ENCODE measurements around the gene SH3BGRL3. TPM values are rescaled to one million over a fixed set of nuclear protein-coding genes. Genes with fewer than 3 reads are reported as not detected.

Gene SH3BGRL3
- polyA plus RNA-seq, 1 donor from 2014 or later, result 12.8 TPM

DNA sequence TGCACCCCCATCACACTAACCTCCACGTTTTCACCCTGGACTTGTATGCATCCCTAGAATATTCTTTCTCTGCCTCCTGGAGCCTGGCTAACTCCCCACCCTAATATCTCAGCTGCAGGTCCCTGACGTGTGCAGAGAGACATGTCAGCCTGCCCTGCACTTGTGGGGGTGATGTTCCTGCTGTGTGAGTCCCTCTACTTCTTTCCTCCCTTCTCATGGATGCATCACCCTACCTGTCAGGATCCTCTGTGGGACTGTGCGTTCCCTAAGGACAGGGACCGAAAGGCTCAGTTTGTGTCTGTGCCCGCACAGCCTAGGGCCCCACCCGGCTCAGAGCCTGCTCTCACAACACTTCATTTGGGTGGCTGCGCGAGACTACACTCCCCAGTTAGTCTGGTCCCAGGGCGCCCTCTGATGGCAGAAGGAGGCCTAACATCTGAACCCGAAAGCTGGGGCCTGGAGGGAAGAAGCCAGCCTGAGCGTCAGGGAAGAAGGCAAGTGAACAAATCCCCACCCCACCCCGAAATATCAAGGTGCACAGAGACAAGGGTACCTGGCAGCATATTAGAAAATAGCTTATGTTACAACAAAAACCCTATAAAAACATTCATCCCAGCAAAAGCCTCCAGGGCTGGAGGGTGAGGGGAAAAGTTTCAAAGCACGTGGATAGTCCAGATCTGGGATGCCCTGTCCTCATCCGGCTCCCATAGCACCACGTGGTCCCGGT is 41.6 kb downstream of the SH3BGRL3 start:
- H3F3A ChIP-seq (ENCODE audit: insufficient read depth, low read length, poor library complexity, severe bottlenecking), result no peaks in the 10 kb centered on the region
- no peaks in the 10 kb centered on the region for H3K36me3 ChIP-seq (ENCODE audit: insufficient read depth, low read length)
- no peaks in the 10 kb centered on the region for H3K27me3 ChIP-seq (ENCODE audit: insufficient read depth, low read depth, low read length)
- TF ChIP-seq RAD21 (conservative IDR thresholded peaks at IDR 0.05) (peak; percentile 85), SMC3 (conservative IDR thresholded peaks at IDR 0.05; ENCODE audit: poor library complexity) (peak; percentile 83), TAF1 (IDR thresholded peaks at IDR 0.05; ENCODE audit: low read depth) (no peak), MXI1 (conservative IDR thresholded peaks at IDR 0.05; ENCODE audit: poor library complexity, severe bottlenecking) (no peak), EP300 (conservative IDR thresholded peaks at IDR 0.05; ENCODE audit: poor library complexity, severe bottlenecking) (no peak), POLR2AphosphoS5 (IDR thresholded peaks at IDR 0.05) (no peak), EZH2 (IDR thresholded peaks at IDR 0.05; ENCODE audit: borderline replicate concordance, insufficient read depth, low read length, poor library complexity, severe bottlenecking) (no peak)
- TF ChIP-seq, protein P1, sequence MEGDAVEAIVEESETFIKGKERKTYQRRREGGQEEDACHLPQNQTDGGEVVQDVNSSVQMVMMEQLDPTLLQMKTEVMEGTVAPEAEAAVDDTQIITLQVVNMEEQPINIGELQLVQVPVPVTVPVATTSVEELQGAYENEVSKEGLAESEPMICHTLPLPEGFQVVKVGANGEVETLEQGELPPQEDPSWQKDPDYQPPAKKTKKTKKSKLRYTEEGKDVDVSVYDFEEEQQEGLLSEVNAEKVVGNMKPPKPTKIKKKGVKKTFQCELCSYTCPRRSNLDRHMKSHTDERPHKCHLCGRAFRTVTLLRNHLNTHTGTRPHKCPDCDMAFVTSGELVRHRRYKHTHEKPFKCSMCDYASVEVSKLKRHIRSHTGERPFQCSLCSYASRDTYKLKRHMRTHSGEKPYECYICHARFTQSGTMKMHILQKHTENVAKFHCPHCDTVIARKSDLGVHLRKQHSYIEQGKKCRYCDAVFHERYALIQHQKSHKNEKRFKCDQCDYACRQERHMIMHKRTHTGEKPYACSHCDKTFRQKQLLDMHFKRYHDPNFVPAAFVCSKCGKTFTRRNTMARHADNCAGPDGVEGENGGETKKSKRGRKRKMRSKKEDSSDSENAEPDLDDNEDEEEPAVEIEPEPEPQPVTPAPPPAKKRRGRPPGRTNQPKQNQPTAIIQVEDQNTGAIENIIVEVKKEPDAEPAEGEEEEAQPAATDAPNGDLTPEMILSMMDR (IDR thresholded peaks at IDR 0.05; ENCODE audit: poor library complexity, severe bottlenecking), result peak; percentile 87
- TF ChIP-seq, protein P2, sequence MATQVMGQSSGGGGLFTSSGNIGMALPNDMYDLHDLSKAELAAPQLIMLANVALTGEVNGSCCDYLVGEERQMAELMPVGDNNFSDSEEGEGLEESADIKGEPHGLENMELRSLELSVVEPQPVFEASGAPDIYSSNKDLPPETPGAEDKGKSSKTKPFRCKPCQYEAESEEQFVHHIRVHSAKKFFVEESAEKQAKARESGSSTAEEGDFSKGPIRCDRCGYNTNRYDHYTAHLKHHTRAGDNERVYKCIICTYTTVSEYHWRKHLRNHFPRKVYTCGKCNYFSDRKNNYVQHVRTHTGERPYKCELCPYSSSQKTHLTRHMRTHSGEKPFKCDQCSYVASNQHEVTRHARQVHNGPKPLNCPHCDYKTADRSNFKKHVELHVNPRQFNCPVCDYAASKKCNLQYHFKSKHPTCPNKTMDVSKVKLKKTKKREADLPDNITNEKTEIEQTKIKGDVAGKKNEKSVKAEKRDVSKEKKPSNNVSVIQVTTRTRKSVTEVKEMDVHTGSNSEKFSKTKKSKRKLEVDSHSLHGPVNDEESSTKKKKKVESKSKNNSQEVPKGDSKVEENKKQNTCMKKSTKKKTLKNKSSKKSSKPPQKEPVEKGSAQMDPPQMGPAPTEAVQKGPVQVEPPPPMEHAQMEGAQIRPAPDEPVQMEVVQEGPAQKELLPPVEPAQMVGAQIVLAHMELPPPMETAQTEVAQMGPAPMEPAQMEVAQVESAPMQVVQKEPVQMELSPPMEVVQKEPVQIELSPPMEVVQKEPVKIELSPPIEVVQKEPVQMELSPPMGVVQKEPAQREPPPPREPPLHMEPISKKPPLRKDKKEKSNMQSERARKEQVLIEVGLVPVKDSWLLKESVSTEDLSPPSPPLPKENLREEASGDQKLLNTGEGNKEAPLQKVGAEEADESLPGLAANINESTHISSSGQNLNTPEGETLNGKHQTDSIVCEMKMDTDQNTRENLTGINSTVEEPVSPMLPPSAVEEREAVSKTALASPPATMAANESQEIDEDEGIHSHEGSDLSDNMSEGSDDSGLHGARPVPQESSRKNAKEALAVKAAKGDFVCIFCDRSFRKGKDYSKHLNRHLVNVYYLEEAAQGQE (IDR thresholded peaks at IDR 0.05; ENCODE audit: borderline replicate concordance), result no peak
- no peaks in the 10 kb centered on the region for H3K9me2 ChIP-seq (ENCODE audit: insufficient read depth, low read length)
- no peak overlapping the region for H3K9ac ChIP-seq (ENCODE audit: low read length)
- H4K20me1 ChIP-seq (ENCODE audit: insufficient read depth), result no peaks in the 10 kb centered on the region
- H3K4me2 ChIP-seq (ENCODE audit: low read length), result no peak overlapping the region
- no peak overlapping the region for H3K27ac ChIP-seq (ENCODE audit: low read length)
- no peaks in the 10 kb centered on the region for H3K79me2 ChIP-seq (replicated peaks; ENCODE audit: insufficient read depth, low read length)
- H2AFZ ChIP-seq (ENCODE audit: low read depth, low read length), result no peak overlapping the region
- no peaks in the 10 kb centered on the region for H3K9me3 ChIP-seq (ENCODE audit: low read length)
- no peak overlapping the region for H3K4me3 ChIP-seq (ENCODE audit: low read length)

DNA sequence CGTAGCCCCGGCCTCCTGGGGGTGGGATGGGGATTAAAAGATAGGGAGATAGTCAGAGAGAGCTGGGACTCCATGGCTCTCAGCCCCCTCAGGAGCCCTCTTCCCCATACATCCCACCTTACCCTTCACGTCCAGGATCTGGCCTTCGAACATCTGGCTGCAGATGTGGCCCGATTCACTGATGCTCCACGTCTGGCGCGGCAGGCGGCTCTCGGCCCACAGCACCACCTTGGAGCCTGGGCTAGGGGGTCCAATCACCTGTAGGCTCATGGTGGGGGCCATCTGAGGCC is 42.1 kb downstream of the SH3BGRL3 start:
- Histone ChIP-seq H3K4me3 (ENCODE audit: low read length) (no peak overlapping the region), H3K9me3 (ENCODE audit: low read length) (no peaks in the 10 kb centered on the region), H2AFZ (ENCODE audit: low read depth, low read length) (no peak overlapping the region), H3K9ac (ENCODE audit: low read length) (no peak overlapping the region), H3K36me3 (ENCODE audit: insufficient read depth, low read length) (no peaks in the 10 kb centered on the region), H4K20me1 (ENCODE audit: insufficient read depth) (no peaks in the 10 kb centered on the region), H3K27me3 (ENCODE audit: insufficient read depth, low read depth, low read length) (no peaks in the 10 kb centered on the region), H3K9me2 (ENCODE audit: insufficient read depth, low read length) (no peaks in the 10 kb centered on the region), H3F3A (ENCODE audit: insufficient read depth, low read length, poor library complexity, severe bottlenecking) (no peaks in the 10 kb centered on the region), H3K4me2 (ENCODE audit: low read length) (no peak overlapping the region), H3K79me2 (replicated peaks; ENCODE audit: insufficient read depth, low read length) (no peaks in the 10 kb centered on the region), H3K27ac (ENCODE audit: low read length) (no peak overlapping the region)
- TF ChIP-seq POLR2AphosphoS5 (IDR thresholded peaks at IDR 0.05) (no peak), RAD21 (conservative IDR thresholded peaks at IDR 0.05) (no peak), EP300 (conservative IDR thresholded peaks at IDR 0.05; ENCODE audit: poor library complexity, severe bottlenecking) (no peak), EZH2 (IDR thresholded peaks at IDR 0.05; ENCODE audit: borderline replicate concordance, insufficient read depth, low read length, poor library complexity, severe bottlenecking) (no peak), MXI1 (conservative IDR thresholded peaks at IDR 0.05; ENCODE audit: poor library complexity, severe bottlenecking) (no peak), TAF1 (IDR thresholded peaks at IDR 0.05; ENCODE audit: low read depth) (no peak), SMC3 (conservative IDR thresholded peaks at IDR 0.05; ENCODE audit: poor library complexity) (no peak)
- TF ChIP-seq, protein P1 (IDR thresholded peaks at IDR 0.05; ENCODE audit: poor library complexity, severe bottlenecking), result no peak
- TF ChIP-seq, protein P2 (IDR thresholded peaks at IDR 0.05; ENCODE audit: borderline replicate concordance), result no peak
